PC-9 (cell line): ENCODE results near the gene MGLL.

Experiments used
- CTCF ChIP-seq: fragments of 200-600 bp; sonication (generic); conservative IDR thresholded peaks from 2 replicates; pipeline ENCODE4 v1.6.1; 2017; ENCODE audit warnings: mixed run types, antibody characterized with exemption, mild to moderate bottlenecking, moderate library complexity
- EZH2 ChIP-seq: fragments of 200-600 bp; sonication (generic); IDR thresholded peaks from 2 replicates; pipeline ENCODE4 v1.8.0; 2017; ENCODE audit warnings: antibody characterized with exemption, low read depth

- TF ChIP-seq CTCF (no peak), EZH2 (no peak)
Observed at GRCh38 chr3:127646501-127647046, 175.7 kb downstream of the MGLL start.
